GM21825 (cell line): Measurements from ENCODE around the gene PPM1G.
"Not testable (repeated sequence)": the region's sequence is repeated elsewhere in the genome, so short reads cannot be mapped to it uniquely, and the experiment has no call there.

Experiments
- ATAC-seq: cut with Tn5 transposase; IDR thresholded peaks from one replicate; pipeline ENCODE4 v1.9.1; 2021; ENCODE audit warnings: mild to moderate bottlenecking, moderate library complexity; ENCODE audit not compliant: unreplicated experiment

The PPM1G gene, protein sequence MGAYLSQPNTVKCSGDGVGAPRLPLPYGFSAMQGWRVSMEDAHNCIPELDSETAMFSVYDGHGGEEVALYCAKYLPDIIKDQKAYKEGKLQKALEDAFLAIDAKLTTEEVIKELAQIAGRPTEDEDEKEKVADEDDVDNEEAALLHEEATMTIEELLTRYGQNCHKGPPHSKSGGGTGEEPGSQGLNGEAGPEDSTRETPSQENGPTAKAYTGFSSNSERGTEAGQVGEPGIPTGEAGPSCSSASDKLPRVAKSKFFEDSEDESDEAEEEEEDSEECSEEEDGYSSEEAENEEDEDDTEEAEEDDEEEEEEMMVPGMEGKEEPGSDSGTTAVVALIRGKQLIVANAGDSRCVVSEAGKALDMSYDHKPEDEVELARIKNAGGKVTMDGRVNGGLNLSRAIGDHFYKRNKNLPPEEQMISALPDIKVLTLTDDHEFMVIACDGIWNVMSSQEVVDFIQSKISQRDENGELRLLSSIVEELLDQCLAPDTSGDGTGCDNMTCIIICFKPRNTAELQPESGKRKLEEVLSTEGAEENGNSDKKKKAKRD

DNA sequence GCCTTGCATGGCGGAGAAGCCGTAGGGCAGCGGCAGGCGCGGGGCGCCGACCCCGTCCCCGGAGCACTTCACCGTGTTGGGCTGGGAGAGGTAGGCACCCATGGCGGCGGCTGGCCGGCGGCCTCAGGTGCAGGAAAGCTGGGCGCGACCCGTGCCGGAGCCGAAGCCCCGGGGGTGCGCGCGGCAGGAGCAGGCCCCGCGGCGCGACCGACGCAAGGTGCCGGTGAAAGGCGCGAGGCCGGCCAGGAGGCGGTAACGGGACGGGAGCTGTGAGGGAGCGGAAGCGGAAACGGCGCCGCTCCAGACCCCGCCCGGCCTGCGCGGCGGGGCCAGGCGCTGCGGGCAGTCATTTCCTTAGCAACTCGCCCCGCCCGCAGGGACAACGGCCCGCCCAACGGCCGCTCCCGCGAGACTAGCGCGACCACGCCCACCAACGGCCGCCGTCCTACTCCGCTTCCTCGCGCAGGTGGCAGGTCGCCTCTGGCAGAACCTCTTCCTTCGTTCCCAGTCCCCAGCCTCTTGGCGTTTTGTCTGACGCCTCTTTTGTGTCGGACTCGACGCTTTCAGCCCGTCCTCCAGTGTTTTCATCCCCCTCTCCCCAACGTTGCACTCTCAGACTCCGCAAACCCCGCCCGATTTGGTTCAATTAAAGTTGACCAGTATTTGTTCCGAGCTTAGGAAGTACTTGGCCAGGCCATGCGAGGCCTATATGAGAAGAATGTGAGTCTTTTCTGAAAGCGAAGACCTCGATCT lies at the start of gene PPM1G:
Gene PPM1G (minus strand): TSS at position 271 of the 753 bp plus-strand sequence. CDS start 169 bp downstream, at position 102.
- peak; percentile 92 for ATAC-seq

- no peak for ATAC-seq
Measured at GRCh38 chr2:27453968-27454367, 44.6 kb upstream of the PPM1G start.

DNA sequence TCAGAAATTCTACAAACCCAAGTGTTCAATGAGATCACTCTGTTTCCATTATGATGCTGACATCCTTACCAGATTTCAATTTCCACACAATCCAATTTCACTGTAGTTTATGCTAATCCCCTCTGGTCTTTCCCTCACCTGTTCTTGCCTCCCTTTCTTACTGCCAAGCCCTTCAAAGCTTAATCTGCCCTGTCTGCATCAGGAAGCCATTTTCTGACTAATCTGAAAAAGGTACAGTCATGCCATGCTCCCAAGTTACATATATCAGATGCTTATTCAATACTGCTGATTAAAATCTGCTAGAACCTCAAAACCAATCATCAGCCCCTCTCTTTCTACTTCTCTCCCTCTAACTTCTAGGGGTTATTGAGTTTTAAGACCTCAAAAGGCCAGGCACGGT lies 41.7 kb upstream of the PPM1G start:
- no peak for ATAC-seq

DNA sequence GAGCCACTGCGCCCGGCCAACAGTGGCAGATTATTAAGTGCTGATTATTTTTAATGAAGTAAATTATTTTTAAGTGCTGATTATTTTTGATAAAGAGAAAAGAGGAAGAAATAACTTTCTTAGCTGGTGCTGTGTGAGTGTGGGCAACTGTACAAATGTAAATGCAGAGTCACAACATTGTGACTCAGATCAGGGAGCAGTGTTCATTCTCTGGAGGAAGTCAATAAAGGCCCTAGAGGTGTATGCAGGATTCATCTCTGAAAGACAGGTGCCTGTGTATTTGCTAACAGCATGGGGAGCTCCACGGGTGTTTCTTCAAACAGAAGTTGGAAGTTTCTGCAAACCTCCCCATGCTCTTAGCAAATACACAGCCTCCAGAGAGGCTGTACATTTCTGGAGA lies 39.0 kb upstream of the PPM1G start:
- ATAC-seq, result no peak

- no peak for ATAC-seq
Measured at GRCh38 chr2:27446057-27446456, 36.7 kb upstream of the PPM1G start.

DNA sequence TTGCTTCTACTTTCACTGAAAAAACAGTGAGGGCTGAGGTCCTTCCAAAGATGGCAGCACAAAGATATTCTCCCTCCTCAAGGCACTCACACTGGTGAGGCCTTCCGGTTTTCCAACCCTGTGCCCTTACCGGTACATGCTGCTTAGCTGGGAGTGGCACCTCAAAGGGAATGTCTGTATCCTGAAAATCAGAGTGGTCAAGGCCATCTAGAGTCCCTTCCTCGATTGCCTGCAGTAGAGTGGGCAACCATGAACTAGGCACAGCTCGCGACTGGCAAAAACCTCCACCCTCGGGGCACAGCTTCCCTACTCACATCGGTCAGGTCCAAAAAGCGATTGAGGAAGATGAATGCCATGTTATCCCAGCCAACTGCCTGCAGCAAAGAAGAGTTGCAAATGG lies 36.2 kb upstream of the PPM1G start:
- ATAC-seq, result no peak

DNA sequence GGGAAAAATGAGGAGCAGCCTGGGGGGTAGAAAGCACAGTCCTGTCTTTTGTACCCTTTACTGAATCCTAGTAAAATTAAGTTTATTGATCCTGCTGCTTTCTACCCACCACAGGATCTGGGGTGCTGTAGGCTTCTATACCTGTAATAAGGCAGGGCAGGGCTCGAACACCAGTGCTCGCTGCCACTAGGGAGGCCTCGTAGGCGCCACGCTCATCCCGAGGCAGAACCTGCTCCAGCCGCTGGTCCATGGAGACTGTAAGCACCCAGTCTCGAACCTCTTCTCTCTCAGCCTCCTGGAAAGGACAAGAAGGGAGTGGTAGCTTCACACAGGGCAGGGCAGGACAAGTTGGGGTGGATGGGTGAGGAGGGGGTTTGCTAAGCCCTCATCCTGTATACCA lies 35.8 kb upstream of the PPM1G start:
- no peak for ATAC-seq

DNA sequence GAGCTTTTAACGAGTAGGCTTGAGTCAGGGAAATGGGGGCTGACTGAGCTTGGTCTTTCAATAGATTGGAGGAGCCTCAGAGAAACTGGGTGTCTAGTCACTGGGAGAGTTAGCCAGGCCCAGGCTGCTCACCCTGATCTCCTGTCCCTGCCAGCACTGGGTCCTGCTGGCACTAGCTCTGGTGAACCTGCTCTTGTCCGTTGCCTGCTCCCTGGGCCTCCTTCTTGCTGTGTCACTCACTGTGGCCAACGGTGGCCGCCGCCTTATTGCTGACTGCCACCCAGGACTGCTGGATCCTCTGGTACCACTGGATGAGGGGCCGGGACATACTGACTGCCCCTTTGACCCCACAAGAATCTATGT lies 33.5 kb upstream of the PPM1G start:
- no peak for ATAC-seq

DNA sequence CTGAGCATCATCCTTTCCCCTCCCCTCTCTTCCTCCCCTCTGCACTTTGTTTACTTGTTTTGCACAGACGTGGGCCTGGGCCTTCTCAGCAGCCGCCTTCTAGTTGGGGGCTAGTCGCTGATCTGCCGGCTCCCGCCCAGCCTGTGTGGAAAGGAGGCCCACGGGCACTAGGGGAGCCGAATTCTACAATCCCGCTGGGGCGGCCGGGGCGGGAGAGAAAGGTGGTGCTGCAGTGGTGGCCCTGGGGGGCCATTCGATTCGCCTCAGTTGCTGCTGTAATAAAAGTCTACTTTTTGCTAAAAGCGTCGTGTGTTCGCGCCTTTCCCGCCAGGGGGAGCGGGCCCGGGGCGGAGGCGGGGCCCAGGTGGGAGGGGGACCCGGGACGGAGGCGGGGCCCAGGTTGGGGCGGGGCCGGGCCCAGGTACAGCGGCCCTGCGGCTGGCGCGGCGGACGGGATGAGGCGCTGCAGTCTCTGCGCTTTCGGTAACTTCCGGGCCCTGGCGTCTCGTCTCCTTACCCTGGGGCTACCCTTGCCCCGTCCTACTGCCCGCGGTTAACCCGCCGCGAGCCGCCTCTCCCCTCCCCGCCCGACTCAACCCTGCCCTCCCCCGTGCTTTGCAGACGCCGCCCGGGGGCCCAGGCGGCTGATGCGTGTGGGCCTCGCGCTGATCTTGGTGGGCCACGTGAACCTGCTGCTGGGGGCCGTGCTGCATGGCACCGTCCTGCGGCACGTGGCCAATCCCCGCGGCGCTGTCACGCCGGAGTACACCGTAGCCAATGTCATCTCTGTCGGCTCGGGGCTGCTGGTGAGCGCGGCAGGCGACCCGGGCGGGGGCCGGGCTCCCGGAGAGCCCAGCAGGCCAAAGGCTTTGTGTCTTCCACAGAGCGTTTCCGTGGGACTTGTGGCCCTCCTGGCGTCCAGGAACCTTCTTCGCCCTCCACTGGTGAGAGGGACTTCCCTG lies 32.8 kb upstream of the PPM1G start, which contains the start of gene KRTCAP3:
Gene KRTCAP3 (plus strand): TSS at position 424 of the 962 bp plus-strand sequence. CDS start 32 bp downstream, at position 456.
- ATAC-seq, result no peak

DNA sequence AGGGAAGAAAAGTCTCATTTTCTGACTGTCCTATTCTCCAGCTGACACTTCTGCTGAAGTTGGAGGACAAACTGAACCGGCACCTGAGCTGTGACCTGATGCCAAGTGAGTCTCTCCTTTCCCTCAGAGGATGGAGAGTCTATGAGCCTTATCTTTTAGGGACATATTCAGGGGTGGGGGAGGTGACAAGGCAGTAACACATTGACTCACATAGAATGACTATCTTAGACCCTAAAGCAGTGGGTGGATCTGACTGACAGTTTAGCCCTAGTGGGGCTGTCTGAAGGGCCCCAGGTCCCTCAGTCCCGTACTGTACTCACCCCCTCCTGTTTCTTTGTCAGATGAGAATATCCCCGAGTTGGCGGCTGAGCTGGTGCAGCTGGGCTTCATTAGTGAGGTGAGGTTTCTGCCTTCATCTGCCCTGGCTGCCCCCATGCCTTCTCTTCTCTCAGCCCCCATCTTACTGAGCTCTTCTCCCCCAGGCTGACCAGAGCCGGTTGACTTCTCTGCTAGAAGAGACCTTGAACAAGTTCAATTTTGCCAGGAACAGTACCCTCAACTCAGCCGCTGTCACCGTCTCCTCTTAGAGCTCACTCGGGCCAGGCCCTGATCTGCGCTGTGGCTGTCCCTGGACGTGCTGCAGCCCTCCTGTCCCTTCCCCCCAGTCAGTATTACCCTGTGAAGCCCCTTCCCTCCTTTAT lies 32.0 kb upstream of the PPM1G start:
- ATAC-seq, result no peak

DNA sequence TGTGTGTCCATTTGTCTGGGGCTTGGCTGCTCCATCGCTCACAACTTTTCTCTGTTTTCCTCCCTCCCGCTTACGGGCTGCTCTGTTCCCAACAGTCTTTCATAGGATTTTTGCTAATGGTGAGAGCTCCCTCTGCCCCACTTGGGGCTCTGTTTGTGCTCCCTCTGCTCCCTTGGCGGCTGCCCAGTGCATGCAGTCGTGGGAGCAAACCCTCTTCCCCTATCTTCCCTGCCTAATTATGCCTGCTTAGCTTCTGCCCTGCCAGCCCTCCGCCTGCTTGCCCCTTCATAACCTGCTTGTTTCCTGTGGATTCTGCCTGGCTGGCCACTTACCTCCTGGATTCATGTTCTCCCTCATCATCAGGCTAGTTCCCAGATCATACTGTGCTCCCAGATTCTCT lies 26.2 kb upstream of the PPM1G start:
- no peak for ATAC-seq

DNA sequence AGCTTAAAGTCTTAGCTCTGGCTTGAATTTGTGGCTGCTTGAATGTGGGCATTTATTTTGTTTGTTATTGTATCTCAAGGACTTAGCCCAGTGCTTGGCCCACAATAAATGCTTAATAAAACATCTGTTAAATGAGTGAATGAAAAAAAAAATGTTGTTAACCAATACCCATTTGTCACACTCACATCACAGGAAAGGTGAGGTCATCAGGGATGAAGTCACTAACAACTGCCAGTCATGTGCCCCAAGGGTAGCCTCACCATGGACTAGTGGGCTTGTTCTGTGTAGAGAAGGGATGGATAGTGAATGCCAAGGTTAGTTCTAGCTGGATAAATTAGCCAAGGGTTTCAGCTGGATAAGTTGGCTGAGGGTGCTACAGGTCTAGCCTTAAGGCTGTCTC lies 22.0 kb upstream of the PPM1G start:
- no peak for ATAC-seq

DNA sequence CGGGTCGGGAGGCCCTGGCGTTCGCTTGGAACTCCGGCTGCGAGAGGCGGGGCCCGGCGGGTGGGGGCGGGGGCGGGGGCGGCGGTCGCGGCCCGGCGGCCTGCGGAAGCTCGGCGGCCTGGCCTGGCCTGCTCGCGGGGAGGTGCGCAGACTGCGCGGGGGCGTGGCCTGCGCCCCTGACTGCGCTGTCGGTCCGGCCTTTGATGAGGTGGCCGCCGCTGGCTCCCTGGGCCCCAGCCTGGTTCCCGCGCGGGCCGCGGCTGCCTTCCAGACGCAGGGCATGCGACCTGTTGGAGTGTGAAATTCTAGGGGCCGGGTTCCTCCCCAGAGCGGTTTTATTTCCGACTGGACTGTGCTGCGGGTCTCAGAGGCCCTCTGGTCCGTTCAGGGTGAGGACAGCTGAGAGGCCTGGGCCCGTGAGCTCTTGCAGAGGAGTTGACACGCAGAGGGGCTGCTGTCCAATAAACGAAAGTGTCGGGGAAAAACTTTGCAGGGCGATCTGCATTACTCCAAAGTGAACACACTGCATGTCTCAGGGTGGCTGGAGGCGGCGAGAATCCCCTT lies 19.7 kb upstream of the PPM1G start:
- peak; percentile 69 for ATAC-seq

DNA sequence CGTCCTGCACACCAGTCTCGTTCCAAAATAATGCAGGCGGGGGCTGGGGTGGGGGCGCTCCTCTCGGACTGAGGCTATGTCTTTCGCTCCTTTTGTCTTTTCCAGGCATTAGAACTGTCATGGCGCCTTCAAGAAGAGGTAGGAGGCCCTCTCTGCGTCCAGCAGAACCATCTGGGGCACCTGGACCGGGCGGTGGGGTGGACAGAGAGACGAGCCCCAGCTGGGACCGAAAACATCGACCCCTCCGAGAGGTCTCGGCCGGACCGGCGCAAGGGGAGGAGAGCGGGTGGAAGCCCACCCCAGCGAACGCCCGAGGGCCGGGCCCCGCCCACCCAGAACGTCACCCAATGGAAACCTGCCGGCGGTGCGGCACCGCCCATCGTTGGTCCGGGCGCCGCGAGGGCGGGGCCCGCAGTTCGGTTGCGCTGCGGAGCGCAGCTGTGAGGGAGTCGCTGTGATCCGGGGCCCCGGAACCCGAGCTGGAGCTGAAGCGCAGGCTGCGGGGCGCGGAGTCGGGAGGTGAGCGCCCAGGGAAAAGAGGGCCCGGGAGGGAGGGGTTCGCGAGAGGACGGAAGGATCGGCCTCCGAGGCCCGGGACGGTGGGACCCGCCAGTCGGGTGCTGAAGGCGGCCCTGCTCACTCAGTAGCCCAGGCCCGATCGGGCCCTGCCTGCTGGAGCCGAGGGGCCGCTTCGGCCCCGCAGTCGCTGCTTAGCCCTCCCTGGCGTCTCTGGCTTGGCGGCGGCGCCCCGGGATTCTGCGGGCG lies 19.0 kb upstream of the PPM1G start, which contains the start of gene NRBP1:
Gene NRBP1 (plus strand): TSS at position 419 of the 765 bp plus-strand sequence. CDS start 4,643 bp downstream, outside the sequence.
- peak; percentile 90 for ATAC-seq

- ATAC-seq, result no peak
Measured at GRCh38 chr2:27427863-27428212, 18.4 kb upstream of the PPM1G start.

DNA sequence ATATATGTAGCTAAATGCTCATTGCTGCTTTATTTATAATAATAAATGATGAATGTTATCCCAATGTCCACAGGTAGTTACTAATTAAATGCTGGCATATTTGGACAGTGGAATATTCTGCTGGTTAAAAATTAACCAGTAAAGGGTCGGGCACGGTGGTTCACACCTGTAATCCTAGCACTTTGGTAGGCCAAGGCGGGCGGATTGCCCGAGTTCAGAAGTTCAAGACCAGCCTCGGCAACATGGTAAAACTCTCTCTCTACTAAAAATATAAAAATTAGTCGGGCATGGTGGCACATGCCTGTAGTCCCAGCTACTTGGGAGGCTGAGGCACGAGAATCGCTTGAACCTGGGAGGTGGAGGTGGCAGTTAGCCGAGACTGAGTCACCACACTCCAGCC lies 15.6 kb upstream of the PPM1G start:
- ATAC-seq, result not testable (repeated sequence)

GRCh38 chr2:27422958-27423357 lies 13.6 kb upstream of the PPM1G start:
- no peak for ATAC-seq

GRCh38 chr2:27421660-27422250 lies 12.4 kb upstream of the PPM1G start:
- ATAC-seq, result no peak

GRCh38 chr2:27420996-27421395 lies 11.6 kb upstream of the PPM1G start:
- no peak for ATAC-seq
